NCI-H460 (cell line): ENCODE measurements around the gene MAZ. TPM values are rescaled to one million over a fixed set of nuclear protein-coding genes. Genes with fewer than 3 reads are reported as not detected.
"Not testable (repeated sequence)": the region's sequence is repeated elsewhere in the genome, so short reads cannot be mapped to it uniquely, and the experiment has no call there.

Experiments used
- DNase-seq: peaks from one replicate; pipeline ENCODE4 v3.0.0-alpha.2; 2016; ENCODE audit warnings: low read depth; ENCODE audit errors: extremely low read depth
- total RNA-seq: library from RNA; depleted of rRNA; stranded (reverse); fragments of >200 nt; shearing (Covaris generic); gene quantifications from 2 replicates; pipeline ENCODE4 v1.2.3, GENCODE V29; 2014

The MAZ gene
- total RNA-seq, 1 experiment from 2014 or later, result 206 TPM

- DNase-seq, result no peak
Observed at GRCh38 chr16:29820730-29821642, 14.7 kb downstream of the MAZ start.

DNA sequence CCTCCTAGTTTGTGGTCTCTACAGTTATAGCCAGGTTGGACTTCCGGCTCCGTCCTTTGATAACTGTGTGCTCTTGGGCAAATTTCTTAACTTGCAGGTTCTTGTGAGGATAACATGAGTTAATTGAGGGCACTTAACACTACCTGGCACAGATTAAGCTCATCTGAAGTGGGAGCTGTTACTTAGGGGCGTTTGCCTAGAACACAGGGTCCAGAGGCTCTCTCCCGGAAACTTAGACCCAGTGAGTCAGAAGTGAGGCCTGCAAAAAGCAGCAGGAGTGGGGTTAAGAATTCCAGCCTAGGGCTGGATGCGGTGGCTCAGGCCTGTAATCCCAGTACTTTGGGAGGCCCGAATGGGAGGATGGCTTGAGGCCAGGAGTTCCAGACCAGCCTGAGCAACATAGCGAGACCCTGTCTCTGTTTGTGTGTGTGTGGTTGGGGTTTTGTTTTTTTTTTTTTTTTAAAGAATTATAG is 15.3 kb downstream of the MAZ start:
- no peak for DNase-seq

- no peak for DNase-seq
Observed at GRCh38 chr16:29824589-29825144, 18.3 kb downstream of the MAZ start.

GRCh38 chr16:29825145-29826044 is 19.1 kb downstream of the MAZ start:
- DNase-seq, result no peak

GRCh38 chr16:29826342-29826695 is 20.0 kb downstream of the MAZ start:
- DNase-seq, result no peak

DNA sequence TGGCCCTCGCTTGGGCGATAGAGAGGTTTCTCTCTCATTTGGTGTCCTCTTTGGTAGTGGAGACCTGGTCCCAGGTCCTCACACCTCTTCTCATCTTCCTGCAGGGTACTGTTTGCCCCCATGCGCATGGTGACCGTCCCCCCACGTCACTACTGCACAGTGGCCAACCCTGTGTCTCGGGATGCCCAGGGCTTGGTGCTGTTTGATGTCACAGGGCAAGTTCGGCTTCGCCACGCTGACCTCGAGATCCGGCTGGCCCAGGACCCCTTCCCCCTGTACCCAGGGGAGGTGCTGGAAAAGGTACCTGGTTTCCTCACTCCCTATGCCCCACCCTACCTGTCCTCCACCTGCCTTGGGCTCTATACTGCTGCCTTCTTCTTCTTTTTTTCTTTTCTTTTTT is 24.4 kb downstream of the MAZ start:
- no peak for DNase-seq

DNA sequence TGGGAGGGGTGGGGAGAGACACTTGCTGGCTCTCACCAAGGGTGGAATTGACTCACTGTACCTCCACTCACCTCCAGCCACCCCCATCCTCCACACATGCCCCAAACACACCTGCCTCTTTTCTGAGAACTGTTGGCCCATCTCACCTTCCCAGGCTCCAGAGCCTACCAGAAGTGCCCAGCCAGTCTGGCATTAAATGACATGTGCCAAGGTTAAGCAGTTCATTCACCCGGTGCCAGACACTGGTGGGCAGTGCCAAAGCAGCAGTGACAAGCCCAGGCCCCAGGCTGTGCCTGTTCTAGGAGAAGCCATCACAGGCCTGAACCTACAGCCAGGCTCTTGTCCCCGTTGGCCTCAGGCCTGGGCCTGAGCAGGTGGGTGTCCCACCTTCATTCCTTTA is 25.2 kb downstream of the MAZ start:
- no peak for DNase-seq

DNA sequence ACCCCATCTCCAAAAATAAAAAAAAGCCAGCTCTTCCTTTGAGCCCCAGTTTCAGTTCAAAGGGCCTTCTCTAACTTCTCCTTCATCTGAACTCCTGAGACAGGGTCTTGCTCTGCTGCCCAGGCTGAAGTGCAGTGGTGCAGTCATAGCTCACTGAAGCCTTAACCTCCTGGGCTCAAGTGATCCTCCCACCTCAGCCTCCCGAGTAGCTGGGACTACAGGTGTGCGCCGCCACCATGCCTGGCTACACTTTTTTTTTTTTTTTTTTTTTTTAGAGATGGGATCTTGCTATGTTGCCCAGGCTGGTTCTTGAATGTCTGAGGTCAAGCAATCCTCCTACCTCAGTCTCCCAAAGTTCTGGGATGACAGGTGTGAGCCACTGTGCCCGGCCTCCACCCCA is 26.9 kb downstream of the MAZ start:
- DNase-seq, result not testable (repeated sequence)

DNA sequence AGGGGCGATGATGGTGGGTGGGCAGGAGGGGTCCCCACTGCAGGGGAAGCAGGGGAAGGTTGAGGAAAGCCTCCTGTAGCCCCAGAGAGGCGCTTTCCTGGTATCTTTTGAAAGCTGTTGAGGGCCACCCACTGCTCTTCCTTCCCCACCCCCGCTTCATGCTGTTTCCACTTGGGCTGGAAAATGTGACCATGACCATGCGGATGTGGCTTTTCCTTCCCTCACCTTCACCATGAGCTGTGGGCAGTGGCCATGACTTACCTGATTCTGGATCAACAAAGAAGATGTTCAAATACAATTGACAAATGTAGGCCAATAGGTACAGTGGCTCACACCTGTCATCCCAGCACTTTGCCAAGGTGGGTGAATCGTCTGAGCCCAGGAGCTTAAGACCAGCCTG is 27.8 kb downstream of the MAZ start:
- no peak for DNase-seq

GRCh38 chr16:29835926-29836325 is 29.6 kb downstream of the MAZ start:
- no peak for DNase-seq

DNA sequence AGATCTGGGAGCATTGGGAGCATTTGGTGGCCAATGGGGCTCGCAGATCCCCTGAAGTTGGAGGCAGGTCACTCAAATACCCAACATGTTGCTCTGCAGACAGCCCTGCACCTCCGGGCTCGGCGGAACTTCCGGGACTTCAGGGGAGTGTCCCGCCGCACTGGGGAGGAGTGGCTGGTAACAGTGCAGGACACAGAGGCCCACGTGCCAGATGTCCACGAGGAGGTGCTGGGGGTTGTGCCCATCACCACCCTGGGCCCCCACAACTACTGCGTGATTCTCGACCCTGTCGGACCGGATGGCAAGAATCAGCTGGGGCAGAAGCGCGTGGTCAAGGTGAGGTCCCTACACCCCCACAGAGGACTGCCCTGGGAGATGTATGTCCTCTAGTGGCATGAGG is 30.3 kb downstream of the MAZ start:
- no peak for DNase-seq

DNA sequence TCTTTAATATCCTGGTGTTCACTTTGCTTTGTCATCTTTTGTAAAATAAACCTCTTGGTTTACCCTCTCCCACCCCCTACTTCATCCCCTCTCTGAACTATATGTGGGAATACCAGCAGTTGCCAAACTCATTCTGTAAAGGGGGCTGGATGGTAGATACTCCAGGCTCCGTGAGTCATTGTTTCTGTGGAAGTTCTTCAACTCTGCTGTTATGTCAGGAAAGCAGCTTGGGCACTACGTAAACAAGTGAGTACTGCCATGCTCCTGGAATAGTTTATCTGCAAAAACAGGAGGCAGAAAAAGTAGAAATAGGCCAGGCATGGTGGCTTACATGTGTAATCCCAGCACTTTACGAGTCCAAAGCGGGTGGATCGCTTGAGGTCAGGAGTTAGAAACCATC is 31.5 kb downstream of the MAZ start:
- no peak for DNase-seq

GRCh38 chr16:29839822-29840221 is 33.5 kb downstream of the MAZ start:
- DNase-seq, result no peak

- no peak for DNase-seq
Observed at GRCh38 chr16:29840240-29840639, 33.9 kb downstream of the MAZ start.

GRCh38 chr16:29841631-29842030 is 35.3 kb downstream of the MAZ start:
- DNase-seq, result no peak

- DNase-seq, result no peak
Observed at GRCh38 chr16:29842732-29843346, 36.5 kb downstream of the MAZ start.

DNA sequence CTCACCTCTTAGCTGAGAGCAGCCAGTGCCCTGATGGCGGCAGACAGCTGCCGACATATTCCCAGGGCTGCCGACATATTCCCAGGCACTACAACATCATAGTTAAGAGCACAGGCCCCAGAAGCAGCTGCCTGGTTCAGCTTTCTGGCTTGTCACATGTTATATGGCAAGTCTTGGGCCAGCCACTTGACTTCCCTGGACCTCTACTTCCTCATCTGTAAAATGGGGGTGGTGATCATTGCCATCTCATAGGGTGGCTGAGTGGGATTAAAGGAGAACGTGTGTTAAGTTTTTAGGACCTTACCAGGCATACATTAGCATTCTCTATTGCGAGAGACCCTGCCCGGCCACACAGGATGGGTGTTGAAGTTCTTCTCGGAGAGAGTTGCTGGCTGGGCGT is 37.6 kb downstream of the MAZ start:
- no peak for DNase-seq

DNA sequence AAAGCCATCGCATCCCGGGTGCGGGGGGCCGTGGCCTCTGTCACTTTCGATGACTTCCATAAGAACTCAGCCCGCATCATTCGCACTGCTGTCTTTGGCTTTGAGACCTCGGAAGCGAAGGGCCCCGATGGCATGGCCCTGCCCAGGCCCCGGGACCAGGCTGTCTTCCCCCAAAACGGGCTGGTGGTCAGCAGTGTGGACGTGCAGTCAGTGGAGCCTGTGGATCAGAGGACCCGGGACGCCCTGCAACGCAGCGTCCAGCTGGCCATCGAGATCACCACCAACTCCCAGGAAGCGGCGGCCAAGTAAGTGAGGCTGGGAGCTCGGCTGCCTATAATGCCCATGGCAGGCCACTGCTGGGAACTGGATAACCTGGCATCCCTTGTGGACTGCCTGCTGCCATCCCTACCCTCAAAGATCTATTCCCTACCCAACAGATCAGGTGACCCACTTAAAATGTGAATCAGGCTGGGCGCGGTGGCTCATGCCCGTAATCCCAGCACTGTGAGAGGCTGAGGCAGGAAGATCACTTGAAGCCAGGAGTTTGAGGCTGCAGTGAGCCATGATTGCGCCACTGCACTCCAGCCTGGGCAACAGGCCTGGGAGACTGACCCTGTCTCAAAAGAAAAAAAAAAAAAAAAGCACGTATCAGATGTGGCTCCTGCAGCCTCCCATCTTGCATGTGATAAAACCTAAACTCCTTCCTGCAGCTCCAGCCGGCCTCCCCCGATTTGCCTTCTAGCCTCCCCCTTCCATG is 38.4 kb downstream of the MAZ start:
- no peak for DNase-seq

- DNase-seq, result no peak
Observed at GRCh38 chr16:29845656-29846055, 39.3 kb downstream of the MAZ start.
